Measurements from ENCODE around the gene ROR1.

ROR1 gene

GRCh38 chr1:63772876-63773275 lies 941 bp upstream of the ROR1 start:
- DNase-seq: peak; percentile 23
- no peaks in the 10 kb centered on the region for H4K20me1 ChIP-seq (ENCODE audit: insufficient read depth, low read length)
- no peak overlapping the region for H3K9ac ChIP-seq (ENCODE audit: low read length)
- H2AFZ ChIP-seq (ENCODE audit: low read length): no peak overlapping the region
- H3F3A ChIP-seq (ENCODE audit: insufficient read depth, low read length): no peaks in the 10 kb centered on the region
- H3K4me3 ChIP-seq (ENCODE audit: low read length): no peak overlapping the region
- H3K27ac ChIP-seq (ENCODE audit: low read length): no peak overlapping the region
- no peaks in the 10 kb centered on the region for H3K79me2 ChIP-seq (ENCODE audit: low read length)
- no peak for TF ChIP-seq EZH2phosphoT487 (IDR thresholded peaks at IDR 0.05; ENCODE audit: low read length)
- TF ChIP-seq CTCF (IDR thresholded peaks at IDR 0.05; ENCODE audit: low read length): no peak
- no peak for TF ChIP-seq EZH2 (optimal IDR thresholded peaks at IDR 0.05; ENCODE audit: low read depth, low read length)
- peak overlapping the region; percentile 28; the same call in 1 of the 2 replicates for H3K4me2 ChIP-seq (ENCODE audit: low read depth, low read length)
- H3K36me3 ChIP-seq (replicated peaks; ENCODE audit: insufficient read depth, low read length): no peaks in the 10 kb centered on the region
- no peaks in the 10 kb centered on the region for H3K9me2 ChIP-seq (replicated peaks; ENCODE audit: insufficient read depth, low read length)
- H3K27me3 ChIP-seq (replicated peaks; ENCODE audit: insufficient read depth, low read length): no peaks in the 10 kb centered on the region; the same call in 1 of the 2 replicates
- H3K4me1 ChIP-seq (ENCODE audit: low read length): peaks cover 8% of the 10 kb centered on the region
- H3K9me3 ChIP-seq (replicated peaks; ENCODE audit: insufficient read depth, low read length): no peaks in the 10 kb centered on the region

GRCh38 chr1:63773496-63773814 lies 362 bp upstream of the ROR1 start:
- TF ChIP-seq EZH2 (optimal IDR thresholded peaks at IDR 0.05; ENCODE audit: low read depth, low read length) (no peak), EZH2phosphoT487 (IDR thresholded peaks at IDR 0.05; ENCODE audit: low read length) (no peak)
- Histone ChIP-seq H2AFZ (ENCODE audit: low read length) (peak overlapping the region; percentile 58; the same call in 1 of the 2 replicates), H3K4me1 (ENCODE audit: low read length) (peaks cover 8% of the 10 kb centered on the region), H3K9ac (ENCODE audit: low read length) (no peak overlapping the region), H3K4me3 (ENCODE audit: low read length) (peak overlapping the region; percentile 76), H3K27ac (ENCODE audit: low read length) (no peak overlapping the region), H3K36me3 (replicated peaks; ENCODE audit: insufficient read depth, low read length) (no peaks in the 10 kb centered on the region), H3F3A (ENCODE audit: insufficient read depth, low read length) (no peaks in the 10 kb centered on the region), H3K27me3 (replicated peaks; ENCODE audit: insufficient read depth, low read length) (no peaks in the 10 kb centered on the region; the same call in 1 of the 2 replicates), H4K20me1 (ENCODE audit: insufficient read depth, low read length) (no peaks in the 10 kb centered on the region), H3K9me3 (replicated peaks; ENCODE audit: insufficient read depth, low read length) (no peaks in the 10 kb centered on the region), H3K9me2 (replicated peaks; ENCODE audit: insufficient read depth, low read length) (no peaks in the 10 kb centered on the region), H3K79me2 (ENCODE audit: low read length) (no peaks in the 10 kb centered on the region), H3K4me2 (ENCODE audit: low read depth, low read length) (peak overlapping the region; percentile 87)
- no peak for DNase-seq

- no peak for DNase-seq
- no peaks in the 10 kb centered on the region for H3K9me2 ChIP-seq (replicated peaks; ENCODE audit: insufficient read depth, low read length)
- H3K27ac ChIP-seq (ENCODE audit: low read length): no peak overlapping the region
- no peak for TF ChIP-seq EZH2phosphoT487 (IDR thresholded peaks at IDR 0.05; ENCODE audit: low read length)
- TF ChIP-seq EZH2 (optimal IDR thresholded peaks at IDR 0.05; ENCODE audit: low read depth, low read length): no peak
- no peak for TF ChIP-seq CTCF (IDR thresholded peaks at IDR 0.05; ENCODE audit: low read length)
- H3K27me3 ChIP-seq (replicated peaks; ENCODE audit: insufficient read depth, low read length): no peaks in the 10 kb centered on the region; the same call in 1 of the 2 replicates
- peak overlapping the region; percentile 39; the same call in 1 of the 2 replicates for H3K4me3 ChIP-seq (ENCODE audit: low read length)
- H3K79me2 ChIP-seq (ENCODE audit: low read length): no peaks in the 10 kb centered on the region
- H2AFZ ChIP-seq (ENCODE audit: low read length): peak overlapping the region; percentile 20; the same call in 1 of the 2 replicates
- no peak overlapping the region for H3K9ac ChIP-seq (ENCODE audit: low read length)
- H3K9me3 ChIP-seq (replicated peaks; ENCODE audit: insufficient read depth, low read length): no peaks in the 10 kb centered on the region
- no peaks in the 10 kb centered on the region for H4K20me1 ChIP-seq (ENCODE audit: insufficient read depth, low read length)
- H3K36me3 ChIP-seq (replicated peaks; ENCODE audit: insufficient read depth, low read length): no peaks in the 10 kb centered on the region
- peaks cover 8% of the 10 kb centered on the region for H3K4me1 ChIP-seq (ENCODE audit: low read length)
- peak overlapping the region; percentile 87; the same call in 1 of the 2 replicates for H3K4me2 ChIP-seq (ENCODE audit: low read depth, low read length)
- H3F3A ChIP-seq (ENCODE audit: insufficient read depth, low read length): no peaks in the 10 kb centered on the region
These were observed 1.0 kb downstream of the ROR1 start for GRCh38 chr1:63774617-63775417.
